GM19099 (cell line): ENCODE results near the gene WDR36.

Source experiments
- POLR2A ChIP-seq: IDR thresholded peaks from 3 replicates; pipeline ENCODE4 v1.6.1; 2011; ENCODE audit warnings: low read depth; ENCODE audit not compliant: insufficient read length; ENCODE audit errors: extremely low read depth

WDR36 gene

GRCh38 chr5:111092062-111092853 is at the start of gene WDR36:
TSS of gene WDR36 (plus strand) at chr5:111092348. CDS start at chr5:111092457, 109 bp downstream.
- TF ChIP-seq POLR2A = peak; percentile 87

DNA sequence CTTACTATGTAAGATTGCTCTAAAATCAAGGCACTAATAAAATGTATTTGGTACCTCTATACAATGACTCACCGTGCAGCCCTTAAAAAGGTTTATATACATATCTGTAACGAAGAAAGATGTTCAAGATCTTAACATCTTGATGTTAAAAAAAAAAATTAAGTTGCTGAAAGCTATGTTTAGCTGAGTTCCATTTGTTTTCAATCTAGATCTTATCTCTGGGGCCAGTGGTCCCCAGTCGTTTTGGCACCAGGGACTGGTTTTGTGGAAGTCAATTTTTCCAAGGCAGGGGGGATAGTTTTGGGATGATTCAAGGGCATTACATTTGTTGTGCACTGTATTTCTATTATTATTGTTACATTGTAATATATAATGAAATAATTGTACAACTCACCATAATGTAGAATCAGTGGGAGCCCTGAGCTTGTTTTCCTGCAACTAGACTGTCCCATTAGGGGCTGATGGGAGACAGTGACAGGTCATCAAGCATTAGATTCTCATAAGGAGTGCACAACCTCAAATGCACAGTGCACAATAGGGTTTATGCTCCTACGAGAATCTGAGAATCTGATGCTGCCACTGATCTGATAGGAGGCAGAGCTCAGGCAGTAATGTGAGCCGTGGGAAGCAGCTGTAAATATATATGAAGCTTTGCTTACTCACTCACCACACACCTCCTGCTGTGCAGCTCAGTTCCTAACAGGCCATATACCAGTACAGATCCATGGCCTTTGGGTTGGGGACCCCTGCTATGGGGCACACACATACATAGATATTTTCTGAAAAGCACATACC is 48.2 kb upstream of the WDR36 start:
- no peak for TF ChIP-seq POLR2A

DNA sequence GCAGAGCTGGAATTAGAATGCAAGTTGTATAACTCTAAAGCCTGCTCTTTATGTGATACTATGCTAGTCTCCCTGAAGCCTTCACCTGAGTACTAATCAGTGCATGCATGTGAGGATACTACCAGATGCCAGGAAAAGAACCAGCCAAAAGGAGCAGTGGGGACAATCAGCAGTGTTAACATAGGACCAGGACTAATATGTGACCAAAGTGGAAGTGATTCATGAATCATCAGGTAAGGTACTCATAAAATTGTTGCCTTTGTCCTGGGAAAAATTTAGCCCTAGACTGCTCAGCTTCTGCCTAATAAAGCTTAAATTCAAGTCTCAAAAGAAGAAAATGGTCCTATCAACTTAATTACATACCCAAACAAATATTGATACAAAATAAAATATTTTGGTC is 34.1 kb upstream of the WDR36 start:
- TF ChIP-seq POLR2A = no peak

DNA sequence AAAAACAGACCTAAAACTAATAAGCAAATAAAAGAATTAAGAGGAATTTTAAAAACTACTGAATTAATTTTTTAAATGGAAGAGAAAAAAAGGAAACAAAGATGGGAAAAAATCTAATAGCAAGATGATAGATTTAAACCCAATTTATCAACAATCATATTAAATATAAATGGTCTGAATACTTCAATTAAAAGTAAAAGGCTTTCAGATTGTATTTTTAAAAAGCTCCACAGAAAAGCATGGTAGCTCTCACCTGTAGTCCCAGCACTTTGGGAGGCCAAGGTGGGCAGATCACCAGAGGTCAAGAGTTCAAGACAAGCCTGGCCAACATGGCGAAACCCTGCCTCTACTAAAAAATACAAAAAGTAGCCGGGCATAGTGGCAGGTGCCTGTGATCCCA is 32.0 kb upstream of the WDR36 start:
- TF ChIP-seq POLR2A = no peak

GRCh38 chr5:111061618-111062017 is 30.5 kb upstream of the WDR36 start:
- TF ChIP-seq POLR2A = no peak

- no peak for TF ChIP-seq POLR2A
Measured at GRCh38 chr5:111063709-111064322, 28.3 kb upstream of the WDR36 start.

DNA sequence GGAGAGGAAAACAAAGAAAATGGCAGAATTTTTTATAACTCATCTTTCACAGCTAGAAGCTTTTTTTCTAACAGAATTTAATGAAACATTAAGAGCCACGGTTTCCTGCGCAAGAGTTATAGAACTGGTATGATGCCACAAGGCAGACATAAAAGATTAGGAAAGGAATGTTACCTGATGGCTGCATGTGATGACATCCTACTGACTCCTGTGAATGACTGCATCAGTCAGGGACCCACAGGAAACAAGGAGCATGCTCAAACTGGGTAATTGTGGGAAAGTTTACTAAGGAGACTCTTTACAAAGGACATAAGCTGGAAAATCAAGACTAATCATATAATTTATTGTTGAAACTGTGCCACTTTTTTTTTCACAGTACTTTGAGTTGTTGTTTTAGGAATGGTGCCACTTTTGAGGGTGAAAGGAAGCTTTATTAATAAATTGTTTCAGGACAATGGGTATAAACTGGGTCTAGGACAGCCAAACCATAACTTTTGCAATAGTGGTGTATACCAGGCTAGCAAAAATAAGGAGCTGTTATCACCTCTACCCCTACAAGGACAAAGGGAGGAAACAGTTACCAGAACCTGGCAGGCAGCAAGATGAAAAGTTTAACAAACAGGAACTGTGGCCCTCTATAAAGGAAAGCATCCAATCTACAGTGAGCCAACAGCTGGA is 25.7 kb upstream of the WDR36 start:
- no peak for TF ChIP-seq POLR2A

- TF ChIP-seq POLR2A = no peak
Measured at GRCh38 chr5:111068213-111068612, 23.9 kb upstream of the WDR36 start.

- TF ChIP-seq POLR2A = no peak
Measured at GRCh38 chr5:111069839-111070238, 22.3 kb upstream of the WDR36 start.

GRCh38 chr5:111070272-111071134 is 21.6 kb upstream of the WDR36 start:
- TF ChIP-seq POLR2A = no peak

DNA sequence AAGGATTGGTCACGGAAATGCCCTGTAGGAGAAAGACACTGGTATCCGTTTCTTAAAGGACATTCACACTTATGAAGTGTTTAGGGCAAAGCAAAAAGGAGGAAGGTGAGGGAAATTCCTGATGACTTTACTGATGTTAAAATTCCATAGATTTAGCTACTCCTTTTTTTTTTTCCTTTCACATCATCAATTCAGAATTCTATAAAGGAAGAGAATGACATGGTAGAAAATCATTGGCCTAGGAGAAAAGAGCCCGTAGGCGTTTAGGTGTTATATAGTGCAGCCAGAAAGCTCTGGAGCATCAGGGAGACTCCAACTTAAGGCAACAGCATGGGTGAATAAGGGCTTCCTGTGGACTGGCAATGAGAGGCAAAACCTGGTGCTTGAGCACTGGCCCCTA is 20.7 kb upstream of the WDR36 start, which contains the start of gene TSLP:
TSS of gene TSLP (plus strand) at position 301 of the 400 bp plus-strand sequence. CDS start 178 bp downstream, outside the sequence.
- no peak for TF ChIP-seq POLR2A

DNA sequence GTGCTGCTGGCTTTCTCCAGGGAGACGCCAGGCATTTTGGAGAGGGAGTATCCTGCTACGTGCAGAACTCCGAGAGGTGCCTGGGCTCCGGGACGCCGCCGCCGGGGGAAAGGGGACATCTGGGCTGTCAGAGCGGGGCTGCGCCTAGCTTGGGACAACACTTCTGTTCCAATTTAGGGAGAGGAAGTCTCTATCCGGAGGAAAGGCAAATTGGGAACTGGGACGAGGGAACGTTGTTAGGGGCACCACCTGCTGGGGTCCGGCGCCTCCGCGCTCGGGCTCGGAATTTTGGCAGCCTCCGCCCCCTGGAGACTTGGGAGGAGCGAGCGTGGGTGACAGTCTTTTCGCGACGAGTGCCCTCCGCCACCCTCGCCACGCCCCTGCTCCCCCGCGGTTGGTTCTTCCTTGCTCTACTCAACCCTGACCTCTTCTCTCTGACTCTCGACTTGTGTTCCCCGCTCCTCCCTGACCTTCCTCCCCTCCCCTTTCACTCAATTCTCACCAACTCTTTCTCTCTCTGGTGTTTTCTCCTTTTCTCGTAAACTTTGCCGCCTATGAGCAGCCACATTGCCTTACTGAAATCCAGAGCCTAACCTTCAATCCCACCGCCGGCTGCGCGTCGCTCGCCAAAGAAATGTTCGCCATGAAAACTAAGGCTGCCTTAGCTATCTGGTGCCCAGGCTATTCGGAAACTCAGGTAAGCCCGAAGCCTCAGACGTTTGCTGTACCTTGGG is 19.0 kb upstream of the WDR36 start:
- TF ChIP-seq POLR2A = no peak

GRCh38 chr5:111074244-111074643 is 17.9 kb upstream of the WDR36 start:
- TF ChIP-seq POLR2A = no peak
